ENCODE measurements around the gene GPR156.
A peak's percentile ranks its signal among the peaks of the same experiment; 100 is the strongest.
"Not testable (repeated sequence)": the region's sequence is repeated elsewhere in the genome, so short reads cannot be mapped to it uniquely, and the experiment has no call there.

Gene GPR156

GRCh38 chr3:120272286-120272685 is 12.7 kb downstream of the GPR156 start:
- DNase-seq, result no peak

DNA sequence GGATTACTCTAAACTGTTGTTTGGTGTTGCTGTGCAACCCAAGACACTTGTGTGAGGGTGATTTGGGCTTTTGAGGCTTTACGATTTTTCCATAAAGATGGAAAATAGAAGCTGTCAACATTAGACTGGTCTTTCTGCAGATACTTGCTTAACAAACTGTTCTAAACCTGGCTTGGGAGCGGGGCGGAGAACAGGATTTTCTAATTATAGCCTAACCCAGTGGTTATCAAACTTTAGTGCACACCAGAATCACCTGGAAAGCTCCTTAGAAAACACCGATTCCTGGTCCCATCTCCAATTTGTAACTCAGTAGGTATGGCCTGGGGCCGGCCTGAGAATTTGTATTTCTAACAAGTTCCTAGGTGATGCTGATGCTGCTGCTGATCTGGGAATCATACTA is 19.0 kb downstream of the GPR156 start:
- no peak for DNase-seq

DNA sequence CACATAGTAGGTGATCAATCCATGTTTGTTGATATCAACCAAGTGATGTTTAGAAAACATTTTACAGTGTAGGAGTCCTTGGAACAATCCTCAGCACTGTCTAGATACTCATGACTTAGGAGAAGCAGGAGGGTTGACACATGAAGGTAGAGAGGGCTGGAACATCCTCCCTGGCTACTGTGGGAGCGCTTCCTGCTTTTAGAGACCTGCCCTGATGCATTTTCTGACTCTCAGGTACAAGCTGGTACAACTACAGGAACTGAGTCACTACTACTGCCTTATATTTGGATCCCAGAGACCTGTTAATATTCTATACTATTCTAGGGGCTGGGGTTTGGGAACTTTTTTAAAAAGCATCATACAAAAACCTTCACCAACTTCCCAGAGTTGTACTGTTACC is 20.1 kb downstream of the GPR156 start:
- no peak for DNase-seq

DNA sequence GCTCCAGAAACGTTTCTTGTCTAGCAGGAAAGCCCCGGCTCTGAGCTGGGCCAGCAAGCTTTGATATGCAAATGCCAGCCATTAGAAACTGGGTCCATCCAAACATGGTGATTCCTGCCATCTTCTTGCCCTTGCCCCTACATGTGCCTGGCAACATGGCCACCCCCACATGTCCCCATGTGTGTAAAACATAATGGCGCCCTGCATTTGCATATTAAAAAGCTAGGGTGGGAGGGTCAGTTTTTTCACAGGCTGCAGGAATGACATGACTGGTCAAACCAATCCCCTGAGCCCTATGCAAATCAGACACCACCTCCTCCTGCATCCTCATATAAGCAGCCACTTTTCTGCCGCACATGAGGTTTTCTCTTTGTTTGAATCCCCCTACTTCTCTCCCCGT is 21.2 kb downstream of the GPR156 start:
- DNase-seq, result no peak

GRCh38 chr3:120258009-120258408 is 27.0 kb downstream of the GPR156 start:
- DNase-seq, result no peak

GRCh38 chr3:120245386-120245785 is 39.6 kb downstream of the GPR156 start:
- DNase-seq, result no peak

DNA sequence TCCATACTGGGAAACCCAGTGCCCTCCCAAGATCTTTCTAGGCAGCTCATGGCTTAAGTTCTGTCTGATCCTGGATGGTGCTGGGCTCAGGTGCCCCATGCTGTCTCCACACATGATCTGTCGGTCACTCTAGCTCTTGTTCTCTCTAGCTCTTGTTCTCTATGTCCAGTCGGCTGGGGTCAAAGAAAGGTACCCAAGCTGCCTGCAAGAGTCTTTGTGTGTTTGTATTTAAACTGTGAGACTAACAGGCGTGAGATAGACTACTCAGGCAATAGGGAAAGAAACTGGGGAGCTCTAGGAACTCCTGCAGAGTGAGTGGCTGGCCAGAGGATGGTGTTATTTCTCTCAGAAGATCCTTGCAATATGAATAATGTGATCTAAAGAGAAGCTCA is 40.2 kb downstream of the GPR156 start:
- DNase-seq, result no peak

GRCh38 chr3:120239644-120240043 is 45.4 kb downstream of the GPR156 start:
- DNase-seq, result no peak

DNA sequence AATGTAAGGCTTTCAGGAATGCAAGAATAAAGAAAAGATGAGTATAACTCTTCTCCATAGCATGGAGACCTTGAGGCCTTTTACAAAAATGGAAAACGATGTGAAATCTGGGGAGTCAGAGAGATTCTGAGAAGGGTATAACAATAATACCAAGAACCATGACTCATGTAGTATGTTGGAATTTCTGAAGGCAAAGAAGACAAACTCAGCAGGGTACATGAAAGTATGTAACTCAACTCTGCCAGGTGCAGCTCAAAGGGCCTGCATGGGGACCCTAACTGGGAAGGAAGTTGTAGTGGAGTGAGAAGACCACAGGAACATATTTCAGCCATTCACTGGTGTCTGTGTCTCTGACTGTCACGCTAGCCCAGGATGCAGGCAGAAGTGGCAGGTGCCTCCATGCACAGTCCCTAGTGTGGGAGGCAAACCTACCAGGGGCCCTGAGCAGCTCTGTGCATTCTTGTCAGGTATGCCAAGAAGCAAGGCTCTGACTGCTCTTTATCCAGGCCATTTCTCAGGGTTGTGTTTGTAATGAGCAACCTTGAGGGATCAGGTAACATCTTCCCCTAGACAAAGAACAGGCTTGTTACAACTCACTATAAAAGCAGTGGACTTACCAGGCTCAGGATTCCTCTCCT is 57.2 kb downstream of the GPR156 start:
- no peak for DNase-seq

- DNase-seq, result no peak
These were observed 60.8 kb downstream of the GPR156 start for GRCh38 chr3:120224237-120224636.

GRCh38 chr3:120218981-120219380 is 66.0 kb downstream of the GPR156 start:
- DNase-seq, result peak; percentile 25

DNA sequence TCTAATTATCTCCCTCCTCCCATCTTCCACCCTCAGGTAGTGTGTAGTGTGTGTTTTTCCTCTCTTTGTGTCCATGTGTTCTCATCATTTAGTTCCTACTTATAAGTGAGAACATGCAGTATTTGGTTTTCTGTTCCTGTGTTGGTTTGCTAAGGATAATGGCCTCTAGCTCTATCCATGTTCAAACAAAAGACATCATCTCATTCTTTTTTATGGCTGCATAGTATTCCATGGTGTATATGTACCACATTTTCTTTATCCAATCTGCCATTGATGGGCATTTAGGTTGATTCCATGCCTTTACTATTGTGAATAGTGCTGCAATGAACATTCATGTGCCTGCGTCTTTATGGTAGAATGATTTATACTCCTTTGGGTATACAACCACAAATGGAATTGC is 68.4 kb downstream of the GPR156 start:
- not testable (repeated sequence) for DNase-seq

DNA sequence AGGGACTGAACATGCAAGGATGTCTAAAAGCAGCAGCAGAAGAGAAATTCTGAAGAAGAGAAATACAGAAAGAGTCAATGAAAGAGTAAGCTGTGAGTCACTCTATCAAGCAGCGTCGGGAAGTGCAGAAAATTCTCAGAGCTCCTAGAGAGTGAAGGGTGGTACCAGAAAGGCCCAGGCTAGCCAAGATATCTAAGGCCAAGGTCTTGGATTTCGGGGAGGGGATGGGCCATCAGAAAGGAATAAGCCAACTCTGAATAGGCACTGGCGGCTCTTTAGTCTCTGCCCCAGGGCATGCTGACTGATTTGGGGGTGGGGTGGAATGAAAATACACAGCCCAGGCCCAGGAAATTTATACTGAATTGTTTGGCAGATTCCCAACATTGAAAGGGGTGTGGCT is 70.8 kb downstream of the GPR156 start:
- peak; percentile 15 for DNase-seq

DNA sequence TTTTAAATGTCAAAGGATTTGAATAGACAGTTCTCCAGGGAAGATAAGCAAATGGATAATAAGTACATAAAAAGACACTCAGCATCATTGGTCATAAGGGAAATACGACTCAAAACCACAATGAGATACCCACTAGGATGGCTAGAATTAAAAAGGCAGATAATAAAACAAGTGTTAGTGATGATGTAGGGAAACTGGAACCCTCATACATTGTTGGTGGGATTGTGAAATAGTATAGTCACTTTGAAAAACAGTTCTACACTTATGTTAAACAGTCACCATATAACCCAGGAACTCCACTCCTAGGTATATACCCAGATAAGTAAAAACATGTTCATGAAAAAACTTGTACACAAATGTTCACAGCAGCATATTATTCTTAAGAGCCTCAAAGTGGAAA is 72.5 kb downstream of the GPR156 start:
- peak; percentile 31 for DNase-seq

- no peak for DNase-seq
These were observed 75.6 kb downstream of the GPR156 start for GRCh38 chr3:120209425-120209824.

- DNase-seq, result no peak
These were observed 80.7 kb downstream of the GPR156 start for GRCh38 chr3:120204338-120204737.

DNA sequence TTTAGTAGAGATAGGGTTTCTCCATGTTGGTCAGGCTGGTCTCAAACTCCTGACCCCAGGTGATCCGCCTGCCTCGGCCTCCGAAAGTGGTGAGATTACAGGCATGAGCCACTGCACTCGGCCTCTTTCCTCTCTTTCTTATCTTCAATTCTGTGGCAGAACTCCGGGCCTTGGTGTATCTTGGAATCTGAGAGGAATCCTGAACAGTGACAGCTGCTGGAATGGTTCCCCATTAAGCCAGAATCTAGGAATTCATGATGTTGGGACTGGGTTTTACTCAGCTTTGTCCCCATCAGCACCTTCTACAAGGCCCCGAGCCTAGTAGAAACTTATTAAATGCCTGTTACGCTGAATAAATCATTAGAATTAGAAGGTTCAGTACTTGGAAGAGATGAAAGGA is 81.4 kb downstream of the GPR156 start:
- no peak for DNase-seq

GRCh38 chr3:120203016-120203415 is 82.0 kb downstream of the GPR156 start:
- peak; percentile 86 for DNase-seq

GRCh38 chr3:120202363-120202762 is 82.7 kb downstream of the GPR156 start:
- no peak for DNase-seq

GRCh38 chr3:120200493-120201235 is 84.4 kb downstream of the GPR156 start:
- no peak for DNase-seq

GRCh38 chr3:120198305-120198878 is 86.6 kb downstream of the GPR156 start:
- DNase-seq, result peak; percentile 44

GRCh38 chr3:120196812-120197211 is 88.2 kb downstream of the GPR156 start:
- no peak for DNase-seq

DNA sequence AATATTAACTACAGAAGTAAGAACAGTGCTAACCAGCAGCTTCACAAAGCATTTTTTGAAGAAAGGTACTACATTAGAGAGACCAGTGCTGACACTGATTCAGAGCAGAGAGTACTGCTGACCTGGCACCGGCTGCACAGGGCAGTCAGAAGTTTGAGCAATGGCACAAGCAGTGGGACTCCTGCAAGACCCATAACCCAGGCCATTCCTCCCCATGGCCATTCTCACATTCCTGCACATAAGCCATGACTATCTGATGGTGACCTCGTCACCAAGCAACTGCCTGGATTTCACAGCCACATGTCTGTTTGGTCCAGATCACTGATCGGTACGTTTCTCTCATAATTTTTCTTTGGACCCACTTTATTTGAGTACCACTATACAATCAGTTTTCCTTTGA is 88.7 kb downstream of the GPR156 start:
- DNase-seq, result no peak

DNA sequence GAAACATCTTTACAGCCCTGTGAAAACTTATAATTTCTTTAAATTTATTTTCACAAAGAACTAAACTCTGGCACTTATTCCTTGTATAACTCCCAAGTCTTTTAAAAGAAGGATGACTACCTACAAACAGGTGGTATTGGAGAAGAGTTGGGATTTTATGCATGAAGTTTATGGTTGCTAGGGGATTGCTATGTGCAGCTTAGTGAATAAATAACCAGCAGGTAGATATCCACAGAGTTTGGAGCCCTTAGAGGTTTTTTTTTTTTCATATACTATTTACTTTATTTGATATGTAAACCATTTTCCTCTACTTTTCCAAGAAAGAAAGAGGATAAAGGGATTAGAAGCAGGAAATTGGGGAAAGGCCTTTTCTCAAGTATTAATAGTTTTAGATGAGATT is 91.5 kb downstream of the GPR156 start:
- DNase-seq, result no peak

DNA sequence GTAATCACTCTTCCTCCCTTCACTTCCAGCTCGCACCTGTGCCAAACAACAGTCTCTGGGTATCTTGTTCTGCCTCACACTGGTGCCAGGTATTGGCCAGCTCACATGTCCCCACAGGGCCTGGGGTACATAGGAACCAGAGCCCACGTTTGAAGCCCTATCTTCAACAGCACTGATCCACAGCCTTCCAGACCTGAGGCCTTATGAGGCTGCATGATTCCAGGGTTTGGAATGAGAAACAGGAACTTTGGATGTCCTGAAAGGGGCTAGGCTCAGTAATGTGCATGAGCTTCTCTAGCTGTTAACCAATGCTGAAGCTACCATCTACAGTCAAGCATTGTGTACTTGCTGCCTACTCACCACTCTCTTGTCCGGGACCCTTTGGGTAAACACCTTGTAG is 92.4 kb downstream of the GPR156 start:
- DNase-seq, result no peak
